SK-N-SH (cell line): ENCODE results near the gene MICAL2. TPM values are rescaled to one million over a fixed set of nuclear protein-coding genes. Genes with fewer than 3 reads are reported as not detected.

Experiments
- CTCF ChIA-PET: fragments of 300-600, 350-600 bp; formaldehyde crosslinking; extraction: SDS; loops from one replicate; lab custom pipeline; 2021; lab: Yijun Ruan, JAX
- POLR2A ChIA-PET: fragments of 350-600 bp; sonication (Branson Sonifier 250); formaldehyde crosslinking; extraction: SDS; loops from one replicate; lab custom pipeline; 2020; ENCODE audit warnings: antibody characterized with exemption, inconsistent platforms; lab: Yijun Ruan, JAX
- DNase-seq: peaks from one replicate; pipeline ENCODE4 v3.0.0; 2012
- H2AFZ ChIP-seq: fragments of 200-600 bp; sonication (generic); 2 replicates; pipeline ENCODE4 v1.8.1; 2016; ENCODE audit warnings: antibody characterized with exemption, mild to moderate bottlenecking, low read depth
- H3F3A ChIP-seq: fragments of 200-600 bp; sonication (generic); replicated peaks from 2 replicates; pipeline ENCODE3; 2016; ENCODE audit warnings: antibody characterized with exemption, mild to moderate bottlenecking; ENCODE audit not compliant: insufficient read depth
- H3K27ac ChIP-seq, 2 experiments: fragments of 200-500 bp in 1 of 2; fragments of 200-600 bp in 1 of 2; sonication (Bioruptor generic) in 1 of 2; sonication (generic), shearing (Covaris generic) in 1 of 2; 2 replicates each; pipeline versions ENCODE4 v1.5.1 to v1.6.1; 2014 to 2016; ENCODE audit warnings: low read depth in 2 of 2, inconsistent platforms in 1 of 2, low read length in 1 of 2, mild to moderate bottlenecking in 1 of 2, mixed read lengths in 1 of 2
- H3K27me3 ChIP-seq: fragments of 200-600 bp; sonication (generic), shearing (Covaris generic); 2 replicates; pipeline ENCODE4 v1.6.1; 2016; ENCODE audit warnings: mixed run types; ENCODE audit not compliant: insufficient read depth
- H3K36me3 ChIP-seq, 2 experiments: fragments of 200-500 bp in 1 of 2; fragments of 200-600 bp in 1 of 2; sonication (Bioruptor generic) in 1 of 2; sonication (generic) in 1 of 2; replicated peaks in 1 of 2; 2 replicates each; pipeline versions ENCODE3 to v1.5.1; 2014 to 2016; ENCODE audit warnings: low read length in 1 of 2, mild to moderate bottlenecking in 1 of 2; ENCODE audit not compliant: insufficient read depth in 2 of 2, control insufficient read depth in 1 of 2
- H3K4me1 ChIP-seq, 2 experiments: fragments of 200-500 bp in 1 of 2; fragments of 200-600 bp in 1 of 2; sonication (Bioruptor generic) in 1 of 2; sonication (generic), shearing (Covaris generic) in 1 of 2; 2 replicates each; pipeline versions ENCODE4 v1.5.1 to v1.6.1; 2014 to 2016; ENCODE audit warnings: low read depth in 1 of 2, low read length in 1 of 2, mixed run types in 1 of 2; ENCODE audit not compliant: insufficient read depth in 2 of 2, control insufficient read depth in 1 of 2
- H3K4me2 ChIP-seq: fragments of 200-600 bp; sonication (generic), shearing (Covaris generic); 2 replicates; pipeline ENCODE4 v1.6.1; 2017; ENCODE audit warnings: mixed run types
- H3K4me3 ChIP-seq, 2 experiments: fragments of 200-500 bp in 1 of 2; fragments of 200-600 bp in 1 of 2; sonication (Bioruptor generic) in 1 of 2; sonication (generic), shearing (Covaris generic) in 1 of 2; 2 replicates each; pipeline versions ENCODE4 v1.5.1 to v1.8.1; 2014 to 2016; ENCODE audit warnings: low read depth in 2 of 2, inconsistent platforms in 1 of 2, low read length in 1 of 2, mild to moderate bottlenecking in 1 of 2, mixed read lengths in 1 of 2, moderate library complexity in 1 of 2
- H3K79me2 ChIP-seq: fragments of 200-600 bp; sonication (generic); 2 replicates; pipeline ENCODE4 v1.8.1; 2017; ENCODE audit warnings: mild to moderate bottlenecking; ENCODE audit not compliant: insufficient read depth
- H3K9ac ChIP-seq: fragments of 200-600 bp; sonication (generic); 2 replicates; pipeline ENCODE4 v1.6.1; 2017; ENCODE audit warnings: mixed run types
- H3K9me2 ChIP-seq: fragments of 200-600 bp; sonication (generic); 2 replicates; pipeline ENCODE4 v1.6.1; 2017; ENCODE audit warnings: mixed run types
- H3K9me3 ChIP-seq: fragments of 200-600 bp; sonication (generic); 2 replicates; pipeline ENCODE4 v1.6.1; 2017; ENCODE audit warnings: mixed run types, mild to moderate bottlenecking, moderate library complexity
- H4K20me1 ChIP-seq: fragments of 200-600 bp; sonication (generic); 2 replicates; pipeline ENCODE4 v1.6.1; 2017; ENCODE audit warnings: mild to moderate bottlenecking, mixed run types; ENCODE audit not compliant: insufficient read depth
- ELF1 ChIP-seq: IDR thresholded peaks from 2 replicates; pipeline ENCODE4 v1.4.0; 2012
- EP300 ChIP-seq, 2 experiments: IDR thresholded peaks; 2 replicates each; pipeline versions ENCODE4 v1.4.0 to v1.6.1; 2012; ENCODE audit warnings: borderline replicate concordance in 1 of 2, low read depth in 1 of 2, low read length in 1 of 2
- FOXJ3 ChIP-seq: sonication (generic); formaldehyde crosslinking; IDR thresholded peaks from 2 replicates; pipeline ENCODE4 v1.5.1; 2020; ENCODE audit warnings: mild to moderate bottlenecking, missing genetic modification reagents
- JUND ChIP-seq: IDR thresholded peaks from 2 replicates; pipeline ENCODE4 v1.4.0; 2012
- SIN3A ChIP-seq: IDR thresholded peaks from 2 replicates; pipeline ENCODE4 v1.6.1; 2012; ENCODE audit warnings: low read depth, mild to moderate bottlenecking, low read length, moderate library complexity, borderline replicate concordance
- USF2 ChIP-seq: fragments of 150-350 bp; IDR thresholded peaks from 2 replicates; pipeline ENCODE4 v1.6.1; 2017; ENCODE audit warnings: antibody characterized with exemption, low read length, low read depth, borderline replicate concordance
- WGBS: methylation state at CpG from one replicate; pipeline ENCODE4 v1.1.6; 2017; ENCODE audit warnings: low lambda C conversion rate; 5-methylcytosine and 5-hydroxymethylcytosine counted together
- polyA plus RNA-seq, 3 experiments: library from polyadenylated mRNA; depleted of rRNA; stranded (reverse); fragments of >200 nt; gene quantifications; 2 replicates each; pipeline ENCODE4 v1.2.3, GENCODE V29; 2012
- TF ChIP-seq, protein P1 (sequence below): IDR thresholded peaks from 2 replicates; pipeline ENCODE4 v1.4.0; 2012; ENCODE audit warnings: low read depth, borderline replicate concordance

MICAL2 gene
- polyA plus RNA-seq, 1 of the 3 experiments (the other 2 are of a cell fraction) = 54.6 TPM

DNA sequence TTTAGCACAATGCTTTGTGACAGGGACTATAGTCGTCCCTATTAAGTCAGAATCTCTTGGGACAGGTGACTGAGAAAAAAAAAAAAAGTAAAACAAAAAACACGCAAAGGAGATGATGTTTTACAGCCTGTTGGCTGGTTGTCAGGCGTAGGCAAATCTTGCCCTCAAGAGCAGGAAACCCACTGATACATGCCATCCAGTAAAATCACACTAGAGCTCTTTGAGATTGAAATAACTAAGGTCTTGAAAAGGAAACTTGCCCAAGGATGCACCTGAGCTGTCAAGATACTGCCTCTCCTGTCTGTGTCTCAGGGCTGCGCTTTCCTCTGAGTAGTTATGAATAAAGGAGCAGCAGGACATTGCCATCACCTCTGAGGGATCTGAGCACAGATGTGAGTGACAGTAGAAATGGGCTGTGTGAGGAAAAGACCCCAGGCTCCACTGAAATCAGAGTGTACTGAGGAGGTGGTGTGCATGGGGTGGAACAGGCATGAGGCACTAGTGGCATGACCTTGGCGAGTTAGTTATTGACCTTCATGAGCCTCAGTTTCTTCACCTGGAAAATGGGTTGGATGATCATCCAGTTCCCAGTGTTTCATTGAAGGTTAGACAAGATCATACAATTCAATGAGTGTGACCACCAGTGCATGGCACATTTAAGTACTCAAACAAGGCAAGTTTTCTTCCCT, 23.3 kb downstream of the MICAL2 start:
- Histone ChIP-seq H4K20me1 (peaks cover 11% of the 10 kb centered on the region; the same call in 1 of the 2 replicates), H3F3A (peaks cover 43% of the 10 kb centered on the region), H2AFZ (no peak overlapping the region), H3K4me1 (peaks cover 0 to 15% of the 10 kb centered on the region in 2 experiments; a peak in 3 of 4 replicates), H3K9me3 (no peaks in the 10 kb centered on the region), H3K9ac (no peak overlapping the region), H3K27me3 (no peaks in the 10 kb centered on the region), H3K4me3 (no peak overlapping the region), H3K79me2 (peaks cover 96% of the 10 kb centered on the region), H3K4me2 (no peak overlapping the region), H3K36me3 (peaks cover 2 to 27% of the 10 kb centered on the region in 2 experiments), H3K9me2 (no peaks in the 10 kb centered on the region), H3K27ac (peak overlapping the region in 1 of 2 experiments; percentile 99; a peak in 1 of 4 replicates)
- 91% methylated on average over 5 of the region's 5 CpGs for WGBS
- ChIA-PET CTCF (interaction anchor here (0.6 to 1.5 kb wide), 3 partner anchors 11 to 103 kb away, joined by 3 to 4 read pairs (median 3); no protein-coding TSS in a partner anchor), POLR2A (no interaction called here)
- TF ChIP-seq USF2 (no peak), FOXJ3 (CRISPR knock-in tag) (no peak)
- no peak for DNase-seq

DNA sequence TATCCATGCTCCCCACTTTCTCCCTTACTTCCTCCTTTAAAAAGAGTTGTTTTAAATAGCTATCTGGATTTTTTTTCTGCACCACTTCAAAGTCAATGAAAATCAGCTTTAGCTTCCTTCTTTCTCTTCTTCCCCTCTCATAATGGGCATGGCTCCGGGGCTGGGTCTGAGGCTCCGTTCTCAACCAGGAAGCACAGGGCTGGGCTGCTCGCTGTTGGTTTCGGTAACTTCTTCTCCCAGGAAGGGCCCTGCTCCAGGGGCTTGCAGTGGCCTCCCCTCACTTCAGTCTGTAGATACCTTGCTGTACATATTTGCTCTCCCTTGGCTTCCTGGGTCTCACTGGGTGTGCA, 23.8 kb downstream of the MICAL2 start:
- Histone ChIP-seq H4K20me1 (peaks cover 11% of the 10 kb centered on the region; the same call in 1 of the 2 replicates), H3K4me1 (peaks cover 0 to 20% of the 10 kb centered on the region in 2 experiments; a peak in 3 of 4 replicates), H3K4me3 (no peak overlapping the region), H2AFZ (no peak overlapping the region), H3K79me2 (peaks cover 96% of the 10 kb centered on the region), H3K4me2 (no peak overlapping the region), H3K27ac (peak overlapping the region in 1 of 2 experiments; percentile 99; a peak in 1 of 4 replicates), H3K36me3 (peaks cover 2 to 24% of the 10 kb centered on the region in 2 experiments), H3K9me2 (no peaks in the 10 kb centered on the region), H3K9ac (no peak overlapping the region), H3K9me3 (no peaks in the 10 kb centered on the region), H3F3A (peaks cover 47% of the 10 kb centered on the region), H3K27me3 (no peaks in the 10 kb centered on the region)
- ChIA-PET CTCF (interaction anchor here (0.6 to 1.5 kb wide), 4 partner anchors 12 to 103 kb away, joined by 3 to 4 read pairs (median 3); no protein-coding TSS in a partner anchor), POLR2A (no interaction called here)
- WGBS = 98% methylated on average over 4 of the region's 4 CpGs
- TF ChIP-seq ELF1 = no peak
- no peak for TF ChIP-seq JUND
- TF ChIP-seq SIN3A = no peak
- TF ChIP-seq, protein P1, sequence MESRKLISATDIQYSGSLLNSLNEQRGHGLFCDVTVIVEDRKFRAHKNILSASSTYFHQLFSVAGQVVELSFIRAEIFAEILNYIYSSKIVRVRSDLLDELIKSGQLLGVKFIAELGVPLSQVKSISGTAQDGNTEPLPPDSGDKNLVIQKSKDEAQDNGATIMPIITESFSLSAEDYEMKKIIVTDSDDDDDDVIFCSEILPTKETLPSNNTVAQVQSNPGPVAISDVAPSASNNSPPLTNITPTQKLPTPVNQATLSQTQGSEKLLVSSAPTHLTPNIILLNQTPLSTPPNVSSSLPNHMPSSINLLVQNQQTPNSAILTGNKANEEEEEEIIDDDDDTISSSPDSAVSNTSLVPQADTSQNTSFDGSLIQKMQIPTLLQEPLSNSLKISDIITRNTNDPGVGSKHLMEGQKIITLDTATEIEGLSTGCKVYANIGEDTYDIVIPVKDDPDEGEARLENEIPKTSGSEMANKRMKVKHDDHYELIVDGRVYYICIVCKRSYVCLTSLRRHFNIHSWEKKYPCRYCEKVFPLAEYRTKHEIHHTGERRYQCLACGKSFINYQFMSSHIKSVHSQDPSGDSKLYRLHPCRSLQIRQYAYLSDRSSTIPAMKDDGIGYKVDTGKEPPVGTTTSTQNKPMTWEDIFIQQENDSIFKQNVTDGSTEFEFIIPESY = no peak
- TF ChIP-seq EP300 (IDR thresholded peaks at IDR 0.05; ENCODE audit: borderline replicate concordance in 1 of 2, low read depth in 1 of 2, low read length in 1 of 2) = no peak
- no peak for DNase-seq
